Metanephros (tissue), 1 donor: ENCODE data around the gene PIGR. TPM values are rescaled to one million over a fixed set of nuclear protein-coding genes. Genes with fewer than 3 reads are reported as not detected.

Experiments used
- total RNA-seq: library from RNA; depleted of rRNA; stranded (reverse); fragments of >200 nt; gene quantifications from one replicate; pipeline ENCODE4 v1.2.3, GENCODE V29; 2014

Gene PIGR
- 7.6 TPM for total RNA-seq

GRCh38 chr1:206946261-206946660, at the start of gene PIGR:
Gene PIGR (minus strand): TSS chr1:206946466. CDS start chr1:206940531, 5,935 bp downstream.

GRCh38 chr1:206970446-206970845, 24.2 kb upstream of the PIGR start, which contains the start of gene FCAMR:
Gene FCAMR (minus strand): TSS chr1:206970460. CDS start chr1:206970125, 335 bp downstream.

GRCh38 chr1:206921772-206922265, 24.4 kb downstream of the PIGR start, which contains the start of gene FCMR:
Gene FCMR (minus strand): TSS chr1:206921941. CDS start chr1:206921854, 87 bp downstream.

GRCh38 chr1:206897175-206897574, 49.1 kb downstream of the PIGR start, which contains the start of gene IL24:
Gene IL24 (plus strand): TSS chr1:206897443. CDS start chr1:206897833, 390 bp downstream.

Other genes starting within 250 kb of the PIGR start
- gene IL19, start 175.7 kb downstream of the PIGR start, total RNA-seq = 0.70 TPM
- 1.2 TPM for gene IL10, start 174.0 kb downstream of the PIGR start, total RNA-seq
- not detected for gene IL20, start 80.8 kb downstream of the PIGR start, total RNA-seq
- not detected for gene IL24, start 49.0 kb downstream of the PIGR start, total RNA-seq
- gene FCMR, start 24.5 kb downstream of the PIGR start, total RNA-seq = 2.5 TPM
- gene FCAMR, start 24.0 kb upstream of the PIGR start, total RNA-seq = 6.0 TPM
- 13.3 TPM for gene C1orf116, start 86.3 kb upstream of the PIGR start, total RNA-seq
- gene YOD1, start 104.7 kb upstream of the PIGR start, total RNA-seq = 24.8 TPM
- gene PFKFB2, start 106.8 kb upstream of the PIGR start, total RNA-seq = 17.5 TPM
- gene C4BPB, start 142.4 kb upstream of the PIGR start, total RNA-seq = 1.8 TPM
- 0.76 TPM for gene C4BPA, start 157.8 kb upstream of the PIGR start, total RNA-seq